HCT116 (cell line): ENCODE results near the gene MAEA. TPM values are rescaled to one million over a fixed set of nuclear protein-coding genes. Genes with fewer than 3 reads are reported as not detected.

Experiments
- ATAC-seq: fragments of 200-7000 bp; cut with Tn5 transposase; 2 replicates; pipeline ENCODE4 v1.9.1; 2020; ENCODE audit warnings: mild to moderate bottlenecking, moderate library complexity
- BruUV-seq: library from RNA; stranded (reverse); fragments of 400-500 nt; replicated peaks from 2 replicates; lab custom pipeline; 2021; lab: Mats Ljungman, UMichigan
- CTCF ChIA-PET: fragments of 300-600 bp; sonication (Branson Sonifier 250); formaldehyde crosslinking; loops from one replicate; lab custom pipeline; 2021; ENCODE audit warnings: antibody characterized with exemption; lab: Charles Lee
- POLR2A ChIA-PET: fragments of 300-600, 350-600 bp; sonication (Branson Sonifier 250); formaldehyde crosslinking; loops from one replicate; lab custom pipeline; 2021; ENCODE audit warnings: antibody characterized with exemption; lab: Charles Lee
- RAD21 ChIA-PET, 2 experiments: fragments of 300-600 bp; sonication (Branson Sonifier 250); formaldehyde crosslinking; loops; one replicate each; lab custom pipeline; 2023; ENCODE audit warnings: low total read pairs in 2 of 2; ENCODE audit not compliant: uncharacterized antibody in 2 of 2, unreplicated experiment in 2 of 2, low non-redundant PET in 1 of 2; lab: Charles Lee
- DNase-seq: peaks from one replicate; pipeline ENCODE4 v3.0.0-alpha.2; 2010; ENCODE audit warnings: low read depth, low spot score
- H2AFZ ChIP-seq: fragments of 200-600 bp; shearing (Covaris generic), sonication (generic); 2 replicates; pipeline ENCODE4 v1.6.1; 2017; ENCODE audit warnings: low read depth, mixed run types, mixed read lengths, antibody characterized with exemption, low read length; ENCODE audit not compliant: poor library complexity, severe bottlenecking
- H3K27ac ChIP-seq: 2 replicates; pipeline ENCODE4 v1.5.1; 2012; ENCODE audit warnings: low read depth, low read length
- H3K27me3 ChIP-seq: fragments of 200-600 bp; sonication (generic); 2 replicates; pipeline ENCODE4 v1.6.1; 2016; ENCODE audit warnings: mixed run types, low read length, mixed read lengths; ENCODE audit not compliant: insufficient read depth
- H3K36me3 ChIP-seq, 2 experiments: fragments of 200-500 bp in 1 of 2; fragments of 200-600 bp in 1 of 2; sonication (Bioruptor generic) in 1 of 2; sonication (generic) in 1 of 2; 2 replicates each; pipeline versions ENCODE4 v1.5.1 to v1.6.1; 2014 to 2016; ENCODE audit warnings: low read length in 2 of 2, inconsistent platforms in 1 of 2, mixed read lengths in 1 of 2, mixed run types in 1 of 2; ENCODE audit not compliant: insufficient read depth in 2 of 2, control insufficient read depth in 1 of 2
- H3K4me1 ChIP-seq, 2 experiments: fragments of 200-600 bp in 1 of 2; sonication (generic) in 1 of 2; 2 replicates each; pipeline versions ENCODE4 v1.5.1 to v1.6.1; 2012 to 2017; ENCODE audit warnings: low read length in 2 of 2, inconsistent platforms in 1 of 2, mild to moderate bottlenecking in 1 of 2, mixed read lengths in 1 of 2, mixed run types in 1 of 2, moderate library complexity in 1 of 2; ENCODE audit not compliant: insufficient read depth in 2 of 2, control insufficient read depth in 1 of 2
- H3K4me2 ChIP-seq: fragments of 200-600 bp; sonication (generic); 2 replicates; pipeline ENCODE4 v1.6.1; 2017; ENCODE audit warnings: mixed run types, low read length, mixed read lengths
- H3K4me3 ChIP-seq, 2 experiments: fragments of 200-600 bp in 1 of 2; sonication (generic) in 1 of 2; replicated peaks in 1 of 2; 2 replicates each; pipeline ENCODE4 v1.5.1; 2011 to 2016; ENCODE audit warnings: low read length in 2 of 2, control low read depth in 1 of 2, low read depth in 1 of 2, mild to moderate bottlenecking in 1 of 2, mixed read lengths in 1 of 2, mixed run types in 1 of 2
- H3K79me2 ChIP-seq: fragments of 200-600 bp; sonication (generic); 2 replicates; pipeline ENCODE4 v1.6.1; 2017; ENCODE audit warnings: mild to moderate bottlenecking, mixed run types, low read length, moderate library complexity, mixed read lengths; ENCODE audit not compliant: insufficient read depth
- H3K9ac ChIP-seq: fragments of 200-600 bp; sonication (generic); 2 replicates; pipeline ENCODE4 v1.6.1; 2016; ENCODE audit warnings: low read length, mixed read lengths
- H3K9me2 ChIP-seq: fragments of 200-600 bp; sonication (generic), shearing (Covaris generic); 2 replicates; pipeline ENCODE4 v1.6.1; 2017; ENCODE audit warnings: mixed run types, mild to moderate bottlenecking, moderate library complexity; ENCODE audit not compliant: insufficient read depth
- H3K9me3 ChIP-seq, 2 experiments: fragments of 200-500 bp in 1 of 2; fragments of 200-600 bp in 1 of 2; sonication (Bioruptor generic) in 1 of 2; sonication (generic) in 1 of 2; 2 replicates each; pipeline ENCODE4 v1.6.1; 2014 to 2017; ENCODE audit warnings: low read length in 2 of 2, mixed read lengths in 2 of 2, inconsistent platforms in 1 of 2, low read depth in 1 of 2, mild to moderate bottlenecking in 1 of 2, mixed run types in 1 of 2, moderate library complexity in 1 of 2; ENCODE audit not compliant: control insufficient read depth in 1 of 2, insufficient read depth in 1 of 2
- H4K20me1 ChIP-seq: fragments of 200-600 bp; sonication (generic), shearing (Covaris generic); 2 replicates; pipeline ENCODE4 v1.6.1; 2017; ENCODE audit warnings: mixed run types, mild to moderate bottlenecking, moderate library complexity; ENCODE audit not compliant: insufficient read depth
- ATF3 ChIP-seq: IDR thresholded peaks from 2 replicates; pipeline ENCODE4 v1.6.1; 2012
- CEBPB ChIP-seq: IDR thresholded peaks from 2 replicates; pipeline ENCODE4 v1.6.1; 2012; ENCODE audit warnings: low read depth
- EGR1 ChIP-seq: IDR thresholded peaks from 2 replicates; pipeline ENCODE4 v1.6.1; 2012; ENCODE audit warnings: low read depth
- JUND ChIP-seq: IDR thresholded peaks from 2 replicates; pipeline ENCODE4 v1.6.1; 2012
- POLR2A ChIP-seq: IDR thresholded peaks from 2 replicates; pipeline ENCODE4 v1.7.0; 2011; ENCODE audit warnings: borderline replicate concordance; ENCODE audit not compliant: insufficient read depth, insufficient read length; ENCODE audit errors: extremely low read depth
- SIN3A ChIP-seq: IDR thresholded peaks from 2 replicates; pipeline ENCODE4 v1.6.1; 2012; ENCODE audit warnings: low read depth
- SRF ChIP-seq: IDR thresholded peaks from 2 replicates; pipeline ENCODE4 v1.6.1; 2012; ENCODE audit warnings: low read depth
- TCF7L2 ChIP-seq: IDR thresholded peaks from 2 replicates; pipeline ENCODE4 v1.7.0; 2011; ENCODE audit warnings: borderline replicate concordance, inconsistent platforms; ENCODE audit not compliant: insufficient read depth, insufficient read length; ENCODE audit errors: extremely low read depth
- ZFX ChIP-seq: fragments of 450-650 bp; IDR thresholded peaks from 2 replicates; pipeline ENCODE4 v1.6.1; 2017
- intact Hi-C: fragments of 100-400 bp; cut with micrococcal nuclease; formaldehyde crosslinking; loops from 2 replicates; pipeline ENCODE4 v1.10.0; 2022
- total RNA-seq: library from RNA; stranded (reverse); gene quantifications from one replicate; pipeline ENCODE4 v1.2.1, GENCODE V29; 2021; ENCODE audit not compliant: unreplicated experiment
- TF ChIP-seq, protein P1 (sequence below): IDR thresholded peaks from 2 replicates; pipeline ENCODE4 v1.6.1; 2012; ENCODE audit warnings: low read depth
- TF ChIP-seq, protein P2 (sequence below), 3 experiments: fragments of 200-600 bp in 1 of 3; sonication (generic) in 1 of 3; IDR thresholded peaks in 2 of 3; conservative IDR thresholded peaks in 1 of 3; 2 replicates each; pipeline ENCODE4 v1.5.1; 2012 to 2017; ENCODE audit warnings: low read depth in 2 of 3, low read length in 2 of 3, antibody characterized with exemption in 1 of 3, borderline replicate concordance in 1 of 3, control low read depth in 1 of 3, mild to moderate bottlenecking in 1 of 3, mixed read lengths in 1 of 3, mixed run types in 1 of 3, moderate library complexity in 1 of 3; ENCODE audit not compliant: insufficient read depth in 1 of 3
- TF ChIP-seq, protein P3 (sequence below): IDR thresholded peaks from 2 replicates; pipeline ENCODE4 v1.6.1; 2012

The MAEA gene
- total RNA-seq, 1 experiment from 2014 or later, result 88.3 TPM

GRCh38 chr4:1369091-1369450 lies 79.4 kb downstream of the MAEA start (continued):
- TF ChIP-seq, protein P1, sequence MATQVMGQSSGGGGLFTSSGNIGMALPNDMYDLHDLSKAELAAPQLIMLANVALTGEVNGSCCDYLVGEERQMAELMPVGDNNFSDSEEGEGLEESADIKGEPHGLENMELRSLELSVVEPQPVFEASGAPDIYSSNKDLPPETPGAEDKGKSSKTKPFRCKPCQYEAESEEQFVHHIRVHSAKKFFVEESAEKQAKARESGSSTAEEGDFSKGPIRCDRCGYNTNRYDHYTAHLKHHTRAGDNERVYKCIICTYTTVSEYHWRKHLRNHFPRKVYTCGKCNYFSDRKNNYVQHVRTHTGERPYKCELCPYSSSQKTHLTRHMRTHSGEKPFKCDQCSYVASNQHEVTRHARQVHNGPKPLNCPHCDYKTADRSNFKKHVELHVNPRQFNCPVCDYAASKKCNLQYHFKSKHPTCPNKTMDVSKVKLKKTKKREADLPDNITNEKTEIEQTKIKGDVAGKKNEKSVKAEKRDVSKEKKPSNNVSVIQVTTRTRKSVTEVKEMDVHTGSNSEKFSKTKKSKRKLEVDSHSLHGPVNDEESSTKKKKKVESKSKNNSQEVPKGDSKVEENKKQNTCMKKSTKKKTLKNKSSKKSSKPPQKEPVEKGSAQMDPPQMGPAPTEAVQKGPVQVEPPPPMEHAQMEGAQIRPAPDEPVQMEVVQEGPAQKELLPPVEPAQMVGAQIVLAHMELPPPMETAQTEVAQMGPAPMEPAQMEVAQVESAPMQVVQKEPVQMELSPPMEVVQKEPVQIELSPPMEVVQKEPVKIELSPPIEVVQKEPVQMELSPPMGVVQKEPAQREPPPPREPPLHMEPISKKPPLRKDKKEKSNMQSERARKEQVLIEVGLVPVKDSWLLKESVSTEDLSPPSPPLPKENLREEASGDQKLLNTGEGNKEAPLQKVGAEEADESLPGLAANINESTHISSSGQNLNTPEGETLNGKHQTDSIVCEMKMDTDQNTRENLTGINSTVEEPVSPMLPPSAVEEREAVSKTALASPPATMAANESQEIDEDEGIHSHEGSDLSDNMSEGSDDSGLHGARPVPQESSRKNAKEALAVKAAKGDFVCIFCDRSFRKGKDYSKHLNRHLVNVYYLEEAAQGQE, result no peak
- TF ChIP-seq, protein P2, sequence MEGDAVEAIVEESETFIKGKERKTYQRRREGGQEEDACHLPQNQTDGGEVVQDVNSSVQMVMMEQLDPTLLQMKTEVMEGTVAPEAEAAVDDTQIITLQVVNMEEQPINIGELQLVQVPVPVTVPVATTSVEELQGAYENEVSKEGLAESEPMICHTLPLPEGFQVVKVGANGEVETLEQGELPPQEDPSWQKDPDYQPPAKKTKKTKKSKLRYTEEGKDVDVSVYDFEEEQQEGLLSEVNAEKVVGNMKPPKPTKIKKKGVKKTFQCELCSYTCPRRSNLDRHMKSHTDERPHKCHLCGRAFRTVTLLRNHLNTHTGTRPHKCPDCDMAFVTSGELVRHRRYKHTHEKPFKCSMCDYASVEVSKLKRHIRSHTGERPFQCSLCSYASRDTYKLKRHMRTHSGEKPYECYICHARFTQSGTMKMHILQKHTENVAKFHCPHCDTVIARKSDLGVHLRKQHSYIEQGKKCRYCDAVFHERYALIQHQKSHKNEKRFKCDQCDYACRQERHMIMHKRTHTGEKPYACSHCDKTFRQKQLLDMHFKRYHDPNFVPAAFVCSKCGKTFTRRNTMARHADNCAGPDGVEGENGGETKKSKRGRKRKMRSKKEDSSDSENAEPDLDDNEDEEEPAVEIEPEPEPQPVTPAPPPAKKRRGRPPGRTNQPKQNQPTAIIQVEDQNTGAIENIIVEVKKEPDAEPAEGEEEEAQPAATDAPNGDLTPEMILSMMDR (IDR thresholded peaks at IDR 0.05 in 2 of 3, conservative IDR thresholded peaks at IDR 0.05 in 1 of 3; ENCODE audit: borderline replicate concordance in 1 of 3, insufficient read depth in 1 of 3, low read depth in 2 of 3, low read length in 2 of 3), result no peak
- TF ChIP-seq SRF (no peak), CEBPB (no peak), POLR2A (no peak), JUND (no peak), ZFX (no peak)
- TF ChIP-seq, all 23 proteins: peak for 0

- Histone ChIP-seq H3K36me3 (no peaks in the 10 kb centered on the region), H3K9me3 (no peaks in the 10 kb centered on the region), H3K9ac (no peak overlapping the region), H2AFZ (no peak overlapping the region), H3K4me2 (no peak overlapping the region), H3K4me1 (no peaks in the 10 kb centered on the region), H3K4me3 (no peak overlapping the region), H4K20me1 (no peaks in the 10 kb centered on the region), H3K27me3 (no peaks in the 10 kb centered on the region), H3K9me2 (no peaks in the 10 kb centered on the region), H3K27ac (no peak overlapping the region), H3K79me2 (no peaks in the 10 kb centered on the region)
- no TSS peak for BruUV-seq
- RAD21 ChIA-PET, result no interaction called here
- ATAC-seq (no peak), DNase-seq (no peak)
- CTCF ChIA-PET, result no interaction called here
- intact Hi-C loops, result no loop called here
- POLR2A ChIA-PET, result no interaction called here
- TF ChIP-seq, protein P2 (IDR thresholded peaks at IDR 0.05 in 2 of 3, conservative IDR thresholded peaks at IDR 0.05 in 1 of 3; ENCODE audit: borderline replicate concordance in 1 of 3, insufficient read depth in 1 of 3, low read depth in 2 of 3, low read length in 2 of 3), result no peak
- TF ChIP-seq JUND, result no peak
- no peak for TF ChIP-seq TCF7L2
- TF ChIP-seq POLR2A, result no peak
- TF ChIP-seq, protein P1, result no peak
- no peak for TF ChIP-seq EGR1
- TF ChIP-seq ATF3, result no peak
- no peak for TF ChIP-seq SIN3A
- TF ChIP-seq, protein P3, sequence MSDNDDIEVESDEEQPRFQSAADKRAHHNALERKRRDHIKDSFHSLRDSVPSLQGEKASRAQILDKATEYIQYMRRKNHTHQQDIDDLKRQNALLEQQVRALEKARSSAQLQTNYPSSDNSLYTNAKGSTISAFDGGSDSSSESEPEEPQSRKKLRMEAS, result no peak
Observed at GRCh38 chr4:1369479-1370079, 79.9 kb downstream of the MAEA start.
